GM12801 (cell line): Measurements from ENCODE around the gene KCNMB1.

ENCODE experiments used
- CTCF ChIP-seq: IDR thresholded peaks from one replicate; pipeline ENCODE4 v1.5.1; 2011; ENCODE audit warnings: control low read depth; ENCODE audit not compliant: insufficient read length; ENCODE audit errors: extremely low read depth

KCNMB1 gene

GRCh38 chr5:170414786-170415185 is 25.6 kb upstream of the KCNMB1 start:
- no peak for TF ChIP-seq CTCF

GRCh38 chr5:170413897-170414296 is 24.7 kb upstream of the KCNMB1 start:
- no peak for TF ChIP-seq CTCF

GRCh38 chr5:170411100-170411499 is 21.9 kb upstream of the KCNMB1 start:
- no peak for TF ChIP-seq CTCF

GRCh38 chr5:170410401-170410800 is 21.2 kb upstream of the KCNMB1 start:
- no peak for TF ChIP-seq CTCF

GRCh38 chr5:170408877-170409660 is 19.9 kb upstream of the KCNMB1 start:
- TF ChIP-seq CTCF: no peak

- no peak for TF ChIP-seq CTCF
These were observed 19.1 kb upstream of the KCNMB1 start for GRCh38 chr5:170408226-170408625.

- no peak for TF ChIP-seq CTCF
These were observed 17.9 kb upstream of the KCNMB1 start for GRCh38 chr5:170407062-170407461.
